Measurements from ENCODE around the gene FRK.

GRCh38 chr6:116034327-116034726 is 26.4 kb downstream of the FRK start:
- TF ChIP-seq CTCF (IDR thresholded peaks at IDR 0.05): no peak
- TF ChIP-seq POLR2A (IDR thresholded peaks at IDR 0.05): no peak

All from Peyer's patch (tissue), 4 donors.